H1 (cell line): ENCODE measurements around the gene FBXO41. TPM values are rescaled to one million over a fixed set of nuclear protein-coding genes. Genes with fewer than 3 reads are reported as not detected.

Experiments used
- CTCF ChIA-PET: fragments of 300-600 bp; sonication (Branson Sonifier 250); formaldehyde crosslinking; loops from one replicate; lab custom pipeline; 2021; ENCODE audit not compliant: partially characterized antibody; lab: Charles Lee
- POLR2A ChIA-PET: fragments of 300-600 bp; sonication (Branson Sonifier 250); formaldehyde crosslinking; loops from one replicate; lab custom pipeline; 2021; ENCODE audit warnings: inconsistent platforms; ENCODE audit not compliant: partially characterized antibody; lab: Charles Lee
- DNase-seq, 2 experiments: peaks; one replicate each; pipeline versions ENCODE4 v3.0.0 to v3.0.0-alpha.2; 2010 to 2022; ENCODE audit warnings: low spot score in 2 of 2, low read depth in 1 of 2, mixed read lengths in 1 of 2
- FAIRE-seq: peaks from 2 replicates; lab custom pipeline; 2011; peaks lifted over from hg19 to GRCh38; lab: Jason Lieb, UNC
- H2AFZ ChIP-seq: 2 replicates; pipeline ENCODE4 v1.8.1; 2012; ENCODE audit warnings: low read length, inconsistent platforms
- H2AK5ac ChIP-seq: 2 replicates; pipeline ENCODE4 v1.6.1; 2013; ENCODE audit warnings: low read depth, low read length
- H2BK120ac ChIP-seq: replicated peaks from 2 replicates; pipeline ENCODE3; 2013; ENCODE audit warnings: low read depth, low read length, inconsistent platforms
- H2BK12ac ChIP-seq: 2 replicates; pipeline ENCODE4 v1.6.1; 2013; ENCODE audit warnings: low read depth, low read length
- H2BK15ac ChIP-seq: 2 replicates; pipeline ENCODE4 v1.6.1; 2013; ENCODE audit warnings: low read length
- H2BK20ac ChIP-seq: 2 replicates; pipeline ENCODE4 v1.6.1; 2013; ENCODE audit warnings: low read length
- H2BK5ac ChIP-seq: 2 replicates; pipeline ENCODE4 v1.6.1; 2013; ENCODE audit warnings: low read depth, low read length
- H3K14ac ChIP-seq: 2 replicates; pipeline ENCODE4 v1.6.1; 2013; ENCODE audit warnings: inconsistent platforms; ENCODE audit not compliant: insufficient read length
- H3K18ac ChIP-seq: 2 replicates; pipeline ENCODE4 v1.6.1; 2013; ENCODE audit warnings: low read length; ENCODE audit errors: extremely low read depth
- H3K23ac ChIP-seq: 2 replicates; pipeline ENCODE4 v1.6.1; 2013; ENCODE audit warnings: inconsistent platforms; ENCODE audit not compliant: insufficient read length
- H3K23me2 ChIP-seq: 2 replicates; pipeline ENCODE4 v1.6.1; 2013; ENCODE audit warnings: low read depth, low read length
- H3K27ac ChIP-seq: 2 replicates; pipeline ENCODE4 v1.6.1; 2011; ENCODE audit warnings: low read depth, low read length, inconsistent platforms
- H3K27me3 ChIP-seq, 4 experiments: replicated peaks in 1 of 4; 1 replicate in 1 of 4; 2 replicates in 3 of 4; pipeline versions ENCODE4 v1.6.1 to v1.8.1; 2011 to 2013; ENCODE audit warnings: low read length in 3 of 4, mild to moderate bottlenecking in 3 of 4, inconsistent platforms in 2 of 4, mixed read lengths in 2 of 4, moderate library complexity in 1 of 4; ENCODE audit not compliant: control insufficient read depth in 3 of 4, insufficient read depth in 3 of 4; ENCODE audit errors: extremely low read depth in 1 of 4
- H3K36me3 ChIP-seq, 4 experiments: 2 replicates each; pipeline versions ENCODE4 v1.6.1 to v1.8.1; 2011 to 2013; ENCODE audit warnings: mild to moderate bottlenecking in 4 of 4, low read length in 3 of 4, moderate library complexity in 2 of 4, control low read depth in 1 of 4, inconsistent platforms in 1 of 4; ENCODE audit not compliant: insufficient read depth in 4 of 4, control insufficient read depth in 2 of 4
- H3K4ac ChIP-seq: replicated peaks from 2 replicates; pipeline ENCODE3; 2013; ENCODE audit warnings: low read length, low read depth, mixed read lengths, inconsistent platforms; ENCODE audit not compliant: insufficient read length
- H3K4me1 ChIP-seq, 4 experiments: replicated peaks in 1 of 4; 1 replicate in 1 of 4; 2 replicates in 3 of 4; pipeline versions ENCODE4 v1.6.1 to v1.8.1; 2011 to 2013; ENCODE audit warnings: low read length in 3 of 4, inconsistent platforms in 2 of 4, mixed read lengths in 1 of 4; ENCODE audit not compliant: insufficient read depth in 4 of 4, control insufficient read depth in 3 of 4
- H3K4me2 ChIP-seq, 2 experiments: 2 replicates each; pipeline versions ENCODE4 v1.6.1 to v1.8.1; 2011 to 2013; ENCODE audit warnings: low read depth in 2 of 2, low read length in 2 of 2, control low read depth in 1 of 2, inconsistent platforms in 1 of 2, mild to moderate bottlenecking in 1 of 2; ENCODE audit not compliant: insufficient read depth in 1 of 2
- H3K4me3 ChIP-seq, 4 experiments: fragments of 200-600, 300-600 bp in 1 of 4; sonication (generic), shearing (Covaris generic), sonication (Bioruptor Twin) in 1 of 4; 2 replicates each; pipeline versions ENCODE4 v1.5.1 to v1.8.1; 2011 to 2016; ENCODE audit warnings: low read length in 4 of 4, low read depth in 3 of 4, control low read depth in 2 of 4, inconsistent platforms in 2 of 4, mild to moderate bottlenecking in 2 of 4, mixed read lengths in 1 of 4, moderate library complexity in 1 of 4; ENCODE audit not compliant: insufficient read depth in 2 of 4; ENCODE audit errors: extremely low read depth in 1 of 4
- H3K56ac ChIP-seq: replicated peaks from 2 replicates; pipeline ENCODE3; 2013; ENCODE audit warnings: low read depth, mild to moderate bottlenecking, mixed read lengths, low read length, inconsistent platforms; ENCODE audit not compliant: insufficient read length
- H3K79me1 ChIP-seq: 2 replicates; pipeline ENCODE4 v1.6.1; 2013; ENCODE audit warnings: low read depth, low read length, control low read depth
- H3K79me2 ChIP-seq, 2 experiments: 2 replicates each; pipeline versions ENCODE4 v1.6.1 to v1.8.1; 2012 to 2013; ENCODE audit warnings: low read length in 2 of 2, mild to moderate bottlenecking in 2 of 2, inconsistent platforms in 1 of 2; ENCODE audit not compliant: insufficient read depth in 2 of 2, control insufficient read depth in 1 of 2
- H3K9ac ChIP-seq, 4 experiments: replicated peaks in 1 of 4; 1 replicate in 1 of 4; 2 replicates in 3 of 4; pipeline versions ENCODE4 v1.6.1 to v1.8.1; 2011 to 2013; ENCODE audit warnings: low read depth in 3 of 4, low read length in 3 of 4, control low read depth in 2 of 4, mild to moderate bottlenecking in 2 of 4, moderate library complexity in 2 of 4, inconsistent platforms in 1 of 4; ENCODE audit errors: extremely low read depth in 1 of 4
- H3K9me3 ChIP-seq, 2 experiments: 2 replicates each; pipeline versions ENCODE4 v1.6.1 to v1.8.1; 2012 to 2013; ENCODE audit warnings: mild to moderate bottlenecking in 2 of 2, moderate library complexity in 2 of 2, control low read depth in 1 of 2, inconsistent platforms in 1 of 2, low read depth in 1 of 2, low read length in 1 of 2, mixed read lengths in 1 of 2; ENCODE audit not compliant: insufficient read depth in 2 of 2
- H4K20me1 ChIP-seq, 2 experiments: replicated peaks in 1 of 2; 2 replicates each; pipeline versions ENCODE3 to v1.8.1; 2011 to 2013; ENCODE audit warnings: inconsistent platforms in 2 of 2, low read length in 2 of 2, mild to moderate bottlenecking in 1 of 2; ENCODE audit not compliant: insufficient read depth in 2 of 2, control insufficient read depth in 1 of 2
- H4K5ac ChIP-seq: 2 replicates; pipeline ENCODE4 v1.6.1; 2013; ENCODE audit warnings: low read length, low read depth, mixed read lengths, inconsistent platforms; ENCODE audit not compliant: insufficient read length
- H4K8ac ChIP-seq: 2 replicates; pipeline ENCODE4 v1.8.0; 2013; ENCODE audit warnings: mild to moderate bottlenecking, moderate library complexity, low read length, inconsistent platforms; ENCODE audit not compliant: insufficient read depth; ENCODE audit errors: extremely low read depth
- H4K91ac ChIP-seq: replicated peaks from 2 replicates; pipeline ENCODE3; 2013; ENCODE audit warnings: low read length, mixed read lengths, inconsistent platforms; ENCODE audit not compliant: insufficient read length
- FOSL1 ChIP-seq: IDR thresholded peaks from 2 replicates; pipeline ENCODE4 v1.6.1; 2011; ENCODE audit warnings: mild to moderate bottlenecking, low read depth, low read length, moderate library complexity; ENCODE audit not compliant: insufficient read depth
- GABPA ChIP-seq: IDR thresholded peaks from 2 replicates; pipeline ENCODE4 v1.6.1; 2011; ENCODE audit warnings: mild to moderate bottlenecking, low read length, moderate library complexity, borderline replicate concordance; ENCODE audit not compliant: insufficient read depth
- POLR2A ChIP-seq, 2 experiments: IDR thresholded peaks; 1 replicate in 1 of 2; 2 replicates in 1 of 2; pipeline ENCODE4 v1.6.1; 2011; ENCODE audit warnings: low read depth in 2 of 2, low read length in 2 of 2, mild to moderate bottlenecking in 2 of 2; ENCODE audit errors: control extremely low read depth in 1 of 2
- POLR2AphosphoS5 ChIP-seq: IDR thresholded peaks from 2 replicates; pipeline ENCODE4 v1.6.1; 2011; ENCODE audit warnings: low read depth, low read length
- RNF2 ChIP-seq: fragments of 200-900, 300-1000 bp; sonication (generic); IDR thresholded peaks from 2 replicates; pipeline ENCODE4 v1.7.1; 2016; ENCODE audit warnings: borderline replicate concordance, low read depth, mild to moderate bottlenecking, antibody characterized with exemption, low read length; ENCODE audit not compliant: poor library complexity, severe bottlenecking; ENCODE audit errors: missing control alignments
- SRF ChIP-seq: IDR thresholded peaks from 2 replicates; pipeline ENCODE4 v1.6.1; 2011; ENCODE audit warnings: mild to moderate bottlenecking, low read depth, low read length, moderate library complexity
- TAF1 ChIP-seq: IDR thresholded peaks from 2 replicates; pipeline ENCODE4 v1.6.1; 2011; ENCODE audit warnings: mild to moderate bottlenecking, low read depth, low read length
- TBP ChIP-seq: IDR thresholded peaks from 2 replicates; pipeline ENCODE4 v1.6.1; 2011; ENCODE audit warnings: low read depth, low read length, improper control_type of control experiment
- YY1 ChIP-seq: IDR thresholded peaks from 2 replicates; pipeline ENCODE4 v1.6.1; 2011; ENCODE audit warnings: low read depth, mild to moderate bottlenecking, low read length
- WGBS, 2 experiments: shearing (Covaris generic) in 1 of 2; methylation state at CpG; one replicate each; pipeline versions ENCODE4 v1.1.6 to v1.1.7; 2013 to 2015; ENCODE audit warnings: low lambda C conversion rate in 2 of 2, mixed read lengths in 2 of 2, inconsistent platforms in 1 of 2, low coverage in 1 of 2, missing lambda C conversion rate in 1 of 2; ENCODE audit not compliant: insufficient replicate concordance in 2 of 2, insufficient coverage in 1 of 2, insufficient read length in 1 of 2; ENCODE audit errors: extremely low coverage in 1 of 2, missing lambda C conversion rate in 1 of 2; 5-methylcytosine and 5-hydroxymethylcytosine counted together
- polyA plus RNA-seq, 7 experiments: library from polyadenylated mRNA; depleted of rRNA in 3 of 7; stranded (reverse) in 5 of 7; unstranded in 2 of 7; fragments of >200 nt in 5 of 7; fragments of 200-250 nt in 2 of 7; gene quantifications; 1 replicate in 5 of 7; 2 replicates in 1 of 7; 4 replicates in 1 of 7; pipeline versions ENCODE4 v1.2.1 to v1.2.3, GENCODE V29; 2011 to 2013; ENCODE audit warnings: missing spikeins in 2 of 7, mixed read lengths in 2 of 7
- total RNA-seq: library from RNA; stranded (reverse); fragmentation: NEBNext Ultra II Directional; extraction: Animal tissue kit (Norgen Biotek cat#: 25700); gene quantifications from 2 replicates; pipeline ENCODE4 v1.2.1, GENCODE V29; 2021

Gene FBXO41
- total and polyA plus RNA-seq, 2 of the 8 experiments (the other 6 are each of a cell fraction or from before 2014, with no cell fraction given): 11.2 to 14.3 TPM

DNA sequence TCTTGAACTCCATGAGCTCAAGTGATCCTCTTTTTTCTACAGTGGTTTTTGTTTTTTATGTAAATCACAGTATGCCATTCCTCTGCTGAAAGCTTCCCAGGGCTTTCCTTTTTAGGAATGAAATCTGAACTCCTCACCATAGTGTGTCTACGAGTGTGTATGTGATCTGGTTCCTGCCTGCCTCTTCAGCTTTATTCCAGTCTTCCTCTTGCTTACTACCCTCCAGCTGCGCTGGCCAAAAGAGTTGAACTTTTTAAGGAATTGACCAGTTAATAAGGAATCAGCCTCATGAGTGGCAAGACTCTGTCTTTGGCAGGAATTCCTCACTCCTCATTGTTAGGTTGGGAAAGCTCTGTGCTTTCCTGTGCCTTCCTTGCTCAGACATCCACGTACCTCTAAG, 46.1 kb downstream of the FBXO41 start:
- H3K4me1 ChIP-seq: peaks cover 5 to 18% (median 12%) of the 10 kb centered on the region in 4 experiments; a peak in 5 of 7 replicates
- H4K91ac ChIP-seq: no peak overlapping the region
- no peak overlapping the region for H2BK15ac ChIP-seq
- H3K4me3 ChIP-seq: peak overlapping the region in 1 of 4 experiments; percentile 14; a peak in 1 of 8 replicates
- no peaks in the 10 kb centered on the region for H3K27me3 ChIP-seq
- H3K4me2 ChIP-seq: peak overlapping the region; percentile 58 to 94
- DNase-seq (no peak), FAIRE-seq (no peak)
- no peak overlapping the region for H2AFZ ChIP-seq
- no peak overlapping the region for H3K14ac ChIP-seq
- POLR2A ChIA-PET: interaction anchor here (0.8 to 8.8 kb wide), 9 partner anchors 7 to 152 kb away, joined by 3 to 113 read pairs (median 12); no protein-coding TSS in a partner anchor
- no peaks in the 10 kb centered on the region for H3K9me3 ChIP-seq
- CTCF ChIA-PET: interaction anchor here (0.7 to 10.2 kb wide), 8 partner anchors 10 to 527 kb away, joined by 3 to 51 read pairs (median 4); partner anchors contain the start of gene EGR4
- no peak overlapping the region for H3K56ac ChIP-seq
- H3K4ac ChIP-seq: no peak overlapping the region
- WGBS, 2 experiments: 54% methylated on average over 3 of the region's 3 CpGs; no CpG with 5 or more reads in 1 of the 2 experiments
- H2BK20ac ChIP-seq: no peak overlapping the region
- H2AK5ac ChIP-seq: peak overlapping the region; percentile 59; the same call in 1 of the 2 replicates
- H3K9ac ChIP-seq: peak overlapping the region; percentile 39 to 80 (median 46); a peak in 5 of 7 replicates
- peaks cover 16% of the 10 kb centered on the region for H3K23me2 ChIP-seq
- H2BK12ac ChIP-seq: peak overlapping the region; percentile 83; the same call in 1 of the 2 replicates
- H4K5ac ChIP-seq: no peak overlapping the region
- H3K27ac ChIP-seq: peak overlapping the region; percentile 55; the same call in 1 of the 2 replicates
- no peak overlapping the region for H4K8ac ChIP-seq
- H3K36me3 ChIP-seq: peaks cover 9 to 43% (median 26%) of the 10 kb centered on the region in 4 experiments
- H3K18ac ChIP-seq: no peak overlapping the region
- H2BK5ac ChIP-seq: no peak overlapping the region; the same call in 1 of the 2 replicates
- H3K23ac ChIP-seq: no peak overlapping the region
- H2BK120ac ChIP-seq: no peak overlapping the region
- H3K79me1 ChIP-seq: peaks cover 8% of the 10 kb centered on the region
- peaks cover 52 to 80% of the 10 kb centered on the region in 2 experiments for H3K79me2 ChIP-seq
- TF ChIP-seq SRF: peak; percentile 86; the same call in 1 of the 2 replicates
- TF ChIP-seq TAF1: peak; percentile 61; the same call in 1 of the 2 replicates
- TF ChIP-seq POLR2A (IDR thresholded peaks at IDR 0.05; ENCODE audit: control extremely low read depth in 1 of 2, low read depth in 2 of 2, low read length in 2 of 2): peak in 1 of 2 experiments; percentile 61; a peak in 2 of 3 replicates
- peak; percentile 38 for TF ChIP-seq POLR2AphosphoS5
- no peak for TF ChIP-seq RNF2
- peak; percentile 66 for TF ChIP-seq TBP
- TF ChIP-seq GABPA: no peak
- TF ChIP-seq YY1: no peak
- TF ChIP-seq FOSL1: no peak
- TF ChIP-seq, all 59 proteins: peak for 5
- peaks cover 9 to 32% of the 10 kb centered on the region in 2 experiments for H4K20me1 ChIP-seq
